Measurements from ENCODE around the gene CCDC9B.

DNA sequence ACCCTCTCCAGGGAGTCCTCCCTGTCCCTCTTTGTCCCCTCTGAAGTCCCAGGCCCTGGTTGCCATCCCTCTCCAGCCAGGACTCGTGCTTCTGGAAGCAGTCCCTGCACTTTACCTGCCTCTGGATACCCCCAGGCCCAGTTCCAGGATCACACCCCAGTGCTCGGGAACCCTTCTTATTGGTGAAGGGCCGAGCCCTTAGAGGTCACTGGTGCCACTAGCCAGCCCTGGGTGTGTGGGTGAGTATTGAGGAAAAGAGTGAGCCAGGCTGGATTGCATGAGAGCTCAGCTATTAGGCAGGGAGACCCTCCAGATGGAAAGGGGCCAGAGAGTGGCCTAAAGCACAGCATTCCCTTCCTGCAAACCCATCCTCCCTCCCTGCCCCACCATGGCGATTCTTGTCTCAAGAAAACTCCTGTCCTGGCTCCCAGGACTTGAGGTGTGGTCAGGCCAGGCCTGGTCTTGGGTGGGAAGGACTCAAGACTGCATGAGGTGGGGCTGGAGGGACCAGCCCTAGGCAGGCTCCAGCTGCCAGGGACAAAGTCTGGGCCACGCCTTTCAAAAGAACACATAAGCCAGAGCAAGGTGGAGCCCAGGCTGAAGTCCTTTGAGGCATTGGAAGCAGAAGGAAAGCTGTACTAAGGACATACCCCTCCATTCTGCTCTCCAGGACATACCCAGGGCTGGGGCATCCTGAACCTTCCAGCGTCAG, 5.3 kb upstream of the CCDC9B start:
- TF ChIP-seq, protein P1, sequence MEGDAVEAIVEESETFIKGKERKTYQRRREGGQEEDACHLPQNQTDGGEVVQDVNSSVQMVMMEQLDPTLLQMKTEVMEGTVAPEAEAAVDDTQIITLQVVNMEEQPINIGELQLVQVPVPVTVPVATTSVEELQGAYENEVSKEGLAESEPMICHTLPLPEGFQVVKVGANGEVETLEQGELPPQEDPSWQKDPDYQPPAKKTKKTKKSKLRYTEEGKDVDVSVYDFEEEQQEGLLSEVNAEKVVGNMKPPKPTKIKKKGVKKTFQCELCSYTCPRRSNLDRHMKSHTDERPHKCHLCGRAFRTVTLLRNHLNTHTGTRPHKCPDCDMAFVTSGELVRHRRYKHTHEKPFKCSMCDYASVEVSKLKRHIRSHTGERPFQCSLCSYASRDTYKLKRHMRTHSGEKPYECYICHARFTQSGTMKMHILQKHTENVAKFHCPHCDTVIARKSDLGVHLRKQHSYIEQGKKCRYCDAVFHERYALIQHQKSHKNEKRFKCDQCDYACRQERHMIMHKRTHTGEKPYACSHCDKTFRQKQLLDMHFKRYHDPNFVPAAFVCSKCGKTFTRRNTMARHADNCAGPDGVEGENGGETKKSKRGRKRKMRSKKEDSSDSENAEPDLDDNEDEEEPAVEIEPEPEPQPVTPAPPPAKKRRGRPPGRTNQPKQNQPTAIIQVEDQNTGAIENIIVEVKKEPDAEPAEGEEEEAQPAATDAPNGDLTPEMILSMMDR (IDR thresholded peaks at IDR 0.05): no peak
- no peak for TF ChIP-seq ZFX (IDR thresholded peaks at IDR 0.05; ENCODE audit: borderline replicate concordance)

All from 22Rv1 (cell line).